Measurements from ENCODE around the gene MED25.

GRCh38 chr19:49800771-49801170, 17.3 kb upstream of the MED25 start:
- no peak for TF ChIP-seq RAD21 (IDR thresholded peaks at IDR 0.05; ENCODE audit: low read depth)
- no peak for TF ChIP-seq MAX (IDR thresholded peaks at IDR 0.05)
- TF ChIP-seq REST (IDR thresholded peaks at IDR 0.05; ENCODE audit: low read depth) = no peak
- no peak for TF ChIP-seq CEBPB (IDR thresholded peaks at IDR 0.05)
- TF ChIP-seq EP300 (IDR thresholded peaks at IDR 0.05; ENCODE audit: borderline replicate concordance) = no peak

Data from Ishikawa (cell line).